Skeletal muscle satellite cell (primary cell): Measurements from ENCODE around the gene ARHGAP30.

Experiments
- H3K27me3 ChIP-seq: 2 replicates; pipeline ENCODE4 v1.7.0; 2013; ENCODE audit warnings: low read length; ENCODE audit not compliant: control insufficient read depth, insufficient read depth
- H3K36me3 ChIP-seq: 2 replicates; pipeline ENCODE4 v1.7.0; 2013; ENCODE audit warnings: mild to moderate bottlenecking, control low read depth, low read length; ENCODE audit not compliant: insufficient read depth
- H3K4me1 ChIP-seq: 2 replicates; pipeline ENCODE4 v1.7.0; 2013; ENCODE audit warnings: low read length; ENCODE audit not compliant: control insufficient read depth, insufficient read depth
- H3K4me2 ChIP-seq: 2 replicates; pipeline ENCODE4 v1.7.0; 2013; ENCODE audit warnings: mild to moderate bottlenecking, low read length
- H3K4me3 ChIP-seq: 2 replicates; pipeline ENCODE4 v1.7.0; 2013; ENCODE audit warnings: low read length
- H3K9ac ChIP-seq: 2 replicates; pipeline ENCODE4 v1.7.0; 2013; ENCODE audit warnings: mild to moderate bottlenecking, low read depth, low read length, moderate library complexity
- H3K9me3 ChIP-seq: replicated peaks from 2 replicates; pipeline ENCODE4 v1.7.0; 2013; ENCODE audit warnings: mild to moderate bottlenecking, control low read depth, low read length

ARHGAP30 gene

GRCh38 chr1:161079436-161080110 is 9.9 kb upstream of the ARHGAP30 start:
- H3K9ac ChIP-seq: no peak overlapping the region
- no peaks in the 10 kb centered on the region for H3K36me3 ChIP-seq
- H3K9me3 ChIP-seq: no peaks in the 10 kb centered on the region
- H3K4me3 ChIP-seq: no peak overlapping the region
- peaks cover 35% of the 10 kb centered on the region for H3K4me1 ChIP-seq
- peaks cover 2% of the 10 kb centered on the region for H3K27me3 ChIP-seq
- no peak overlapping the region for H3K4me2 ChIP-seq

- Histone ChIP-seq H3K9me3 (no peaks in the 10 kb centered on the region), H3K4me1 (peaks cover 14% of the 10 kb centered on the region), H3K4me3 (no peak overlapping the region), H3K4me2 (no peak overlapping the region), H3K9ac (no peak overlapping the region), H3K36me3 (no peaks in the 10 kb centered on the region), H3K27me3 (peaks cover 2% of the 10 kb centered on the region)
Measured at GRCh38 chr1:161077426-161077825, 7.7 kb upstream of the ARHGAP30 start.

GRCh38 chr1:161076410-161076809 is 6.7 kb upstream of the ARHGAP30 start:
- H3K36me3 ChIP-seq: no peaks in the 10 kb centered on the region
- peaks cover 2% of the 10 kb centered on the region for H3K27me3 ChIP-seq

GRCh38 chr1:161074676-161075368 is 5.1 kb upstream of the ARHGAP30 start:
- H3K4me2 ChIP-seq: no peak overlapping the region
- H3K36me3 ChIP-seq: no peaks in the 10 kb centered on the region
- H3K4me3 ChIP-seq: no peak overlapping the region
- H3K27me3 ChIP-seq: peaks cover 2% of the 10 kb centered on the region
- no peak overlapping the region for H3K9ac ChIP-seq
- no peaks in the 10 kb centered on the region for H3K4me1 ChIP-seq
- H3K9me3 ChIP-seq: no peaks in the 10 kb centered on the region

More at GRCh38 chr1:161076410-161076809, 6.7 kb upstream of the ARHGAP30 start:
- Histone ChIP-seq H3K4me1 (peaks cover 12% of the 10 kb centered on the region), H3K9me3 (no peaks in the 10 kb centered on the region), H3K9ac (no peak overlapping the region), H3K4me2 (no peak overlapping the region), H3K4me3 (no peak overlapping the region)

GRCh38 chr1:161073474-161074121 is 3.9 kb upstream of the ARHGAP30 start:
- no peaks in the 10 kb centered on the region for H3K36me3 ChIP-seq
- no peaks in the 10 kb centered on the region for H3K9me3 ChIP-seq
- peaks cover 2% of the 10 kb centered on the region for H3K27me3 ChIP-seq
- H3K4me2 ChIP-seq: no peak overlapping the region
- no peaks in the 10 kb centered on the region for H3K4me1 ChIP-seq
- H3K4me3 ChIP-seq: no peak overlapping the region
- no peak overlapping the region for H3K9ac ChIP-seq

- no peak overlapping the region for H3K4me2 ChIP-seq
- peaks cover 2% of the 10 kb centered on the region for H3K27me3 ChIP-seq
- H3K9me3 ChIP-seq: no peaks in the 10 kb centered on the region
- no peaks in the 10 kb centered on the region for H3K36me3 ChIP-seq
- no peak overlapping the region for H3K4me3 ChIP-seq
- H3K4me1 ChIP-seq: no peaks in the 10 kb centered on the region
- H3K9ac ChIP-seq: no peak overlapping the region
Measured at GRCh38 chr1:161072751-161073449, 3.2 kb upstream of the ARHGAP30 start.

- H3K4me1 ChIP-seq: no peaks in the 10 kb centered on the region
- no peaks in the 10 kb centered on the region for H3K27me3 ChIP-seq
- no peak overlapping the region for H3K9ac ChIP-seq
- H3K36me3 ChIP-seq: no peaks in the 10 kb centered on the region
- no peak overlapping the region for H3K4me2 ChIP-seq
- H3K9me3 ChIP-seq: no peaks in the 10 kb centered on the region
- H3K4me3 ChIP-seq: no peak overlapping the region
Measured at GRCh38 chr1:161071886-161072371, 2.2 kb upstream of the ARHGAP30 start.

GRCh38 chr1:161070761-161071160 is 1.1 kb upstream of the ARHGAP30 start:
- Histone ChIP-seq H3K9ac (no peak overlapping the region), H3K9me3 (no peaks in the 10 kb centered on the region), H3K4me3 (no peak overlapping the region), H3K27me3 (no peaks in the 10 kb centered on the region), H3K4me1 (no peaks in the 10 kb centered on the region), H3K36me3 (no peaks in the 10 kb centered on the region), H3K4me2 (no peak overlapping the region)

GRCh38 chr1:161069241-161069640 is 450 bp downstream of the ARHGAP30 start:
- Histone ChIP-seq H3K4me3 (no peak overlapping the region), H3K9me3 (no peaks in the 10 kb centered on the region), H3K36me3 (no peaks in the 10 kb centered on the region), H3K4me1 (no peaks in the 10 kb centered on the region), H3K4me2 (no peak overlapping the region), H3K9ac (no peak overlapping the region), H3K27me3 (no peaks in the 10 kb centered on the region)

GRCh38 chr1:161068306-161069234 is 1.1 kb downstream of the ARHGAP30 start:
- Histone ChIP-seq H3K36me3 (no peaks in the 10 kb centered on the region), H3K4me1 (no peaks in the 10 kb centered on the region), H3K4me2 (no peak overlapping the region), H3K9ac (no peak overlapping the region), H3K27me3 (no peaks in the 10 kb centered on the region), H3K9me3 (no peaks in the 10 kb centered on the region), H3K4me3 (no peak overlapping the region)
